Stimulated activated CD4-positive, alpha-beta T cell treated with anti-CD3 and anti-CD28 coated beads, Interleukin-2, amount 100 ng/mL, for 4 hours (primary cell): Measurements from ENCODE around the gene PTPN4.
"Not testable (repeated sequence)": the region's sequence is repeated elsewhere in the genome, so short reads cannot be mapped to it uniquely, and the experiment has no call there.

Source experiments
- DNase-seq: peaks from one replicate; pipeline ENCODE4 v3.0.0-alpha.2; 2020; ENCODE audit warnings: low read depth

Gene PTPN4

DNA sequence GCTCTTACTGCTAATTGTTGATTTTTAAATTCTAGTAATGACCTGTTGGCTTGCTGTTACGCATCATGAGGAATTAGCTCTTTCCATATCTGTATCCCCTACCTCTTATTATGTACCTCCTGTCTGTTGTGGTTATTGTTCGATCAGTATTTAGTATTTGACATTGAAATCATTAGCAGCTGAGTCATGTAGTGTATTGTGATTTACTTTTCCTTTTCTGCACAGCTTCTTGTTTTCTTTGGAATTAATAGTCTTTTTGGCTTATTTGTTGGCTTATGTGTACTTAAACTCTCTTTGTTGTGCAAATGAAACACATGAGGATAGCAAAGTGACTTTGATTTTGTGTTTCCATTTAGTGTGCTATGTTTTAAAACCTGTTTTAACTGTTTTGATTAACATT, 257.5 kb downstream of the PTPN4 start:
- DNase-seq = no peak

DNA sequence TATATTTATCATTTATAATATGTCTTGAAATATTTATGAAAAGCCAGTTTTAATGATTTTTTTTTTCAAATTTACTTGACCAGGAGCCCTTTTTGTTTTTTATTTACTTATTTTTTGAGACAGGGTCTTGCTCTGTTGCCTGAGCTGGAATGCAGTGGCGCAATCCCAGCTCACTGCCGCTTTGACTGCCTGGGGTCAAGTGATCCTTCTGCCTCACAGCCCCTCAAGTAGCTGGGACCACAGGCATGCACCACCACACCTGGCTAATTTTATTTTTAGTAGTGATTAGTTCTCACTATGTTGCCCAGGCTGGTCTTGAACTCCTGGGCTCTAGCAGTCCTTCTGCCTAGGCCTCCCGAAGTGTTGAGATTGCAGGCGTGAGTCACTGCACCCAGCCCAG, 258.8 kb downstream of the PTPN4 start:
- DNase-seq = no peak

DNA sequence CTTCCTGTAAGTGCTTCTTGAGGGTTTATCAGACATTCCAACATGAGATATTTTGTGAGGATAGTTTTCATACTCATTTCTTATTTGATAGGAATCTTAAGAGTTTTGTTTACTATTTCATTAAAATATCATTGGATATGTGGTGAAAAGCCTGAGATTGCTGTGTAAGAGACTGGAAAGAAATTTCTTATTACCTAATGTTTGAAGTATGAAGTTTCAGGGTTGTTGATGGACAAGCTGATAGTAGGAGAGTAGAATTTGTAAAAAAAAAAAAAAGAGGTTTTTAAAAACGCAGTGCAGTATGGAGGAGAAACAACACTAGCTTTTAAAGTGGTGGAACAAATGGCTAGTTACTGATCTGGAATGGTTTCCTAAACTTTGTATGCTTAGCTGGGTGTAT, 260.8 kb downstream of the PTPN4 start:
- no peak for DNase-seq

DNA sequence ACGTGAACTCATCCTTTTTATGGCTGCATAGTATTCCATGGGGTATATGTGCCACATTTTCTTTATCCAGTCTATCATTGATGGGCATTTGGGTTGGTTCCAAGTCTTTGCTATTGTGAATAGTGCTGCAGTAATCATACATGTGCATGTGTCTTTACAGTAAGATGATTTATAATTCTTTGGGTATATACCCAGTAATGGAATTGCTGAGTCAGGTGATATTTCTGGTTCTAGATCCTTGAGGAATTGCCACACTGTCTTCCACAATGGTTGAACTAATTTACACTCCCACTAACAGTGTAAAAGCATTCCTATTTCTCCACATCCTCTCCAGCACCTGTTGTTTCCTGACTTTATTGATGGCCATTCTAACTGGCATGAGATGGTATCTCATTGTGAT, 262.8 kb downstream of the PTPN4 start:
- not testable (repeated sequence) for DNase-seq

DNA sequence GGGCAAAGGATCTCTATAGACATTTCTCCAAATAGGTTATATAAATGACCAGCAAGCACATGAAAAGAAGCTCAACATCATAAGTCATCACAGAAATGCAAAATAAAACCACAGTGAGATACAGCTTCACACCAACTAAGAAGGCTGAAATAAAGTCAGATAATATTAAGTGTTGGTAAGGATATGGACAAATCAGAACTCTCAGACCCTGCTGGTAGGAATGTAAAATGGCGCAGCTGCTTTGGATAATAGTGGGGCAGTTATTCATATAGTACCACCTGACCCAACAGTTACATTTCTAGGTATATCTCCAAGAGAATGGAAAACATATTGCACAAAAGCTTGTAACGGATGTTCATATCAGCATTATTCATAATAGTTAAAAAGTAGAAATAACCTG, 267.2 kb downstream of the PTPN4 start:
- DNase-seq = no peak

DNA sequence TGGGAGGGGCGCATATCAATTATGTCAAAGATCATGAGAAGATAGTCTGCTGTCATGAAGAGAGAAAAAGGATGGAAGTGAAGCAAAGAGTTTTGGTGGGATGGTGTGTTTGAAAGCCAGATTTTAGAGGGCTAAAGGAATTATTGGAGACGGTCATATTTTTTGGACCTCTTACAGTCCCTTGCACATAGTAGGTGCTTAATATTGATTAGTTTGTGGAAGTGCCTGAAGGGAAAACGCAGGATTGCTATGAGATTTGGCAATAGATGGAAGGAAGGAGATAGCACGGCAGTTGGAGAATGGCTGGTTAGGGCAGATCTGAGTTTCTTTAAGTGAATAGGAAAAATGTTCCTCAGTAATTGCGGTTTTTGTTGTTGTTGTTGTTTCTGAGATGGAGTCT, 269.1 kb downstream of the PTPN4 start:
- no peak for DNase-seq

DNA sequence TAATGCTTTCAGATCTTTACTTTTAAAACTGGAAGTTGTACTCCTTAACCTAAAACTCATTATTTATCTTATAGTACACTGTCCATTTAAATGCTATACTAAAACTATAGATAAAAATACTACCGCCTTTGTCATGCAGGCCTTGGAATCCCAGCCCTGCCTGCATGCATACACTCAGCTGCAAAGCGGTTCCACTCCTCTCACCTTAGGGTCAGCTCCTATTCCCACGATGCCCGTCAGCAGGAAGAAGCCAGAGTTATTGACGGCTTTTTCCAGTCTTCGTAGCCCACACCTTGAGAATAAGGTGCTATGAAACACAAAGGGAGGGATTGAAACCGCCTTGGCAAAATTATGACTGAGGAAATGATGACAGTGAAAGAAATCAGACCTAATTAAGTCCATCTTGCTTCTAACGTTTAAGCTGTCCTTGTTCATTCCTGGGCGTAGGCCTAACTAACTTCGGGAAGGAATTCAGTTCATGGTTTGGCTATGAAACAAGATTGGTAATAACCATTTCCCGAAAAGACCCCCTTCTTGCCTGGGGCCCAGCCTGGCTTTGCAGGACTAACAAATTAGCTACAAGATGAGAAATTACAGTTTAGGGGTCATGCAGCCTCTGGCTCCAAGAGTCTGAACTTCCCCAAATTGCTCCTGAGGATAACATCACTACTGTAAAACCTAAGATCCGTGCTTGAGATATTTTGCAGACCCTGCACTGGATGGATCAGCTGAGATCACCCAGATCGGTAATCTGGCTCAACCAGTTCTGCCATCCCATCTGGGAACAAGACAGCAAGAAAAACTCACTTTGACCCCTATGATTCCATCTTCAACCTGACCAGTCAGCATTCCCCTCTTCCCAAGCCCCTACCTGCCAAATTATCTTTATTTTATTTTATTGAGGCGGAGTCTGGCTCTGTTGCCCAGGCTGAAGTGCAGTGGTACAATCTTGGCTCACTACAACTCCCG, 270.2 kb downstream of the PTPN4 start:
- DNase-seq = no peak

DNA sequence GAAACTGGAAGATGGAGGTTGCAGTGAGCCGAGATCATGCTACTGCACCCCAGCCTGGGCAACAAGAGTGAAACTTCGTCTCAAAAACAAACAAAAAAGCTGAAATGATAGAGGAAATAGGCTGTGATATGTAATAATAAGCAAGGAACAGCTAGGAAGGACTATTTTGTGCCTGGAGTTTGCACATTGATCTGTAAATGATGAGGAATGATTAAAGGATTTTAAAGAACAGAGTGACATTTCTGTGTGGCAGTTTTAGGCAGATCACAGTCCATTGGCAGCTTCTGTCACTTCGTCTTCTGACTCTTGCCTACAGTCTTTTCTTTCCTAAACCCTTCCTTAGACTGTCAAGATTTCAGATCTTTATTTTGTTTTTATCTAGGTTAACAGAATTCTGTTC, 272.6 kb downstream of the PTPN4 start:
- no peak for DNase-seq
